ENCODE data around the gene EPB41L4B.

Gene EPB41L4B

DNA sequence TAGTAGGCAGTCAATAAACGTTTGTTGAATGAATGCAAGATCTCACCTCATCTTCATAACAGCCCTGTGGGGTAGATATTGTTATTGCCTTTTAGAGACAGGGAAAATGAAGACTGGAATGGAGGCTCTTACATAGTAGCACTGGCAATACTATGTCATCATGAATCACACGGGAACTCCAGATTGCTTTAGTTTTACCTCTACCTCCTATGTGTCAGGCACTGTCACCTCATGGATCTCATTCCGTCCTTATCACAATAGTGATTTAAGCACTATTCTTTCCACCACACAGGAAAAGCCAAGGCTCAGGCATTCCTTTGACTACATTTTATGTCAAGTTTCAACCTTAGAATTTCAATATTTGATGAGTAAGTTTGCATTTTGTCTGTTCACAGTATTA is 2.9 kb upstream of the EPB41L4B start:
- Histone ChIP-seq H3K27me3 (ENCODE audit: insufficient read depth, low read length, poor library complexity, severe bottlenecking) (no peaks in the 10 kb centered on the region), H3K9ac (ENCODE audit: low read depth, low read length, poor library complexity, severe bottlenecking) (no peak overlapping the region), H3K4me3 (ENCODE audit: low read length, poor library complexity, severe bottlenecking) (no peak overlapping the region), H3K36me3 (ENCODE audit: insufficient read depth, low read length) (no peaks in the 10 kb centered on the region), H3K9me3 (ENCODE audit: insufficient read depth, low read depth, low read length) (no peaks in the 10 kb centered on the region), H3K4me2 (ENCODE audit: low read depth, low read length, poor library complexity, severe bottlenecking) (no peak overlapping the region), H3K4me1 (ENCODE audit: insufficient read depth, low read length, poor library complexity, severe bottlenecking) (no peaks in the 10 kb centered on the region), H3K79me2 (ENCODE audit: insufficient read depth, low read length) (no peaks in the 10 kb centered on the region), H4K20me1 (ENCODE audit: insufficient read depth, low read length, poor library complexity, severe bottlenecking) (no peaks in the 10 kb centered on the region), H3F3A (ENCODE audit: low read depth) (no peaks in the 10 kb centered on the region), H2AFZ (ENCODE audit: low read length) (no peak overlapping the region), H3K9me2 (replicated peaks; ENCODE audit: low read depth, low read length) (no peaks in the 10 kb centered on the region)
- TF ChIP-seq, protein P1, sequence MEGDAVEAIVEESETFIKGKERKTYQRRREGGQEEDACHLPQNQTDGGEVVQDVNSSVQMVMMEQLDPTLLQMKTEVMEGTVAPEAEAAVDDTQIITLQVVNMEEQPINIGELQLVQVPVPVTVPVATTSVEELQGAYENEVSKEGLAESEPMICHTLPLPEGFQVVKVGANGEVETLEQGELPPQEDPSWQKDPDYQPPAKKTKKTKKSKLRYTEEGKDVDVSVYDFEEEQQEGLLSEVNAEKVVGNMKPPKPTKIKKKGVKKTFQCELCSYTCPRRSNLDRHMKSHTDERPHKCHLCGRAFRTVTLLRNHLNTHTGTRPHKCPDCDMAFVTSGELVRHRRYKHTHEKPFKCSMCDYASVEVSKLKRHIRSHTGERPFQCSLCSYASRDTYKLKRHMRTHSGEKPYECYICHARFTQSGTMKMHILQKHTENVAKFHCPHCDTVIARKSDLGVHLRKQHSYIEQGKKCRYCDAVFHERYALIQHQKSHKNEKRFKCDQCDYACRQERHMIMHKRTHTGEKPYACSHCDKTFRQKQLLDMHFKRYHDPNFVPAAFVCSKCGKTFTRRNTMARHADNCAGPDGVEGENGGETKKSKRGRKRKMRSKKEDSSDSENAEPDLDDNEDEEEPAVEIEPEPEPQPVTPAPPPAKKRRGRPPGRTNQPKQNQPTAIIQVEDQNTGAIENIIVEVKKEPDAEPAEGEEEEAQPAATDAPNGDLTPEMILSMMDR (conservative IDR thresholded peaks at IDR 0.05; ENCODE audit: low read length): no peak
- TF ChIP-seq EZH2phosphoT487 (IDR thresholded peaks at IDR 0.05; ENCODE audit: borderline replicate concordance): no peak

DNA sequence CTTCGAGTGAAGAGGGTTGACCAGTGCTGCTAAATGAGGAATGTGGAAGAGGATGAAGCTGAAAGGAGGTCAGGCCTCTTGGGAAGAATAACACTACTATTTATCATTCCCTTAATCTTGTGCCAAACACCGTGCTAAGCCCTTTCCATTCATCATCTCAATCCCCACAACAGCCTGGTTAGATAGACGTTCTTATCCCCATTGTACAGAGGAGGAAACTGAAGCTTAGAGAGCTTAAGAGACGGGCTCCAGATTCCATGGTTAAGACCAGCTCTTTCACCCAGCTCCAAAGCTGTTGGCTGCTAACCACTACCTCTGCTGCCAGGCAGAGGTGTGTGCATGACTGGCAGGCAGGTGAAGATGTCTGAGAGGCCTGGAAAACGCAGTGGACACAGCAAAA is 868 bp upstream of the EPB41L4B start:
- no peak for TF ChIP-seq EZH2phosphoT487 (IDR thresholded peaks at IDR 0.05; ENCODE audit: borderline replicate concordance)
- TF ChIP-seq, protein P1 (conservative IDR thresholded peaks at IDR 0.05; ENCODE audit: low read length): no peak

DNA sequence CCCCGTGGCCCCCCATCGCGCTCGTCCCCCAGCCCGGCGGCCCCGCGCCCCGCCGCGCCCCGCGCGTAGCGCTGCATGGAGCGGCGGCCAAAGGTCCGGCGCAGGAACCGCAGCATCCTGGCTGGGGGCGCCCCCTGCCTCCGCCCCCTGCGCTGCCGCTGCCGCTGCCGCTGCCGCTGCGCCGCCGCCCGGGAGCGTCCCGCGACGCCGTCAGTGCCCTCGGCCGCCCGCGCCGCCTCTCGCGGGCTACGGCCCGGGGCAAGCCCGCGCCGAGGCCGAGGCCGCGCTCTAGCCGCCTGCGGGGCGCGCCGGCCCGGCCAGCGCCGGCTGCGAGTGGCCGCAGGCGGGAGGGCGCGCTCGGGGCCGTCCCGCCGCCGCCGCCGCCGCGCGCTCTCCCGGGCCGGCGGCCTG is 523 bp downstream of the EPB41L4B start:
- no peaks in the 10 kb centered on the region for H3K36me3 ChIP-seq (ENCODE audit: insufficient read depth, low read length)
- H3K27me3 ChIP-seq (ENCODE audit: insufficient read depth, low read length, poor library complexity, severe bottlenecking): no peaks in the 10 kb centered on the region
- H3K9me3 ChIP-seq (ENCODE audit: insufficient read depth, low read depth, low read length): no peaks in the 10 kb centered on the region
- H3K4me3 ChIP-seq (ENCODE audit: low read length, poor library complexity, severe bottlenecking): no peak overlapping the region
- TF ChIP-seq, protein P1 (conservative IDR thresholded peaks at IDR 0.05; ENCODE audit: low read length): no peak
- no peak for TF ChIP-seq EZH2phosphoT487 (IDR thresholded peaks at IDR 0.05; ENCODE audit: borderline replicate concordance)
- no peaks in the 10 kb centered on the region for H3F3A ChIP-seq (ENCODE audit: low read depth)
- no peak overlapping the region for H3K4me2 ChIP-seq (ENCODE audit: low read depth, low read length, poor library complexity, severe bottlenecking)
- no peaks in the 10 kb centered on the region for H4K20me1 ChIP-seq (ENCODE audit: insufficient read depth, low read length, poor library complexity, severe bottlenecking)
- H3K9ac ChIP-seq (ENCODE audit: low read depth, low read length, poor library complexity, severe bottlenecking): no peak overlapping the region
- no peaks in the 10 kb centered on the region for H3K9me2 ChIP-seq (replicated peaks; ENCODE audit: low read depth, low read length)
- H3K4me1 ChIP-seq (ENCODE audit: insufficient read depth, low read length, poor library complexity, severe bottlenecking): no peaks in the 10 kb centered on the region
- H3K79me2 ChIP-seq (ENCODE audit: insufficient read depth, low read length): no peaks in the 10 kb centered on the region
- H2AFZ ChIP-seq (ENCODE audit: low read length): no peak overlapping the region

More for the DNA sequence above, 868 bp upstream of the EPB41L4B start:
- Histone ChIP-seq H3K9me2 (replicated peaks; ENCODE audit: low read depth, low read length) (no peaks in the 10 kb centered on the region), H2AFZ (ENCODE audit: low read length) (no peak overlapping the region), H3F3A (ENCODE audit: low read depth) (no peaks in the 10 kb centered on the region), H3K36me3 (ENCODE audit: insufficient read depth, low read length) (no peaks in the 10 kb centered on the region), H3K9ac (ENCODE audit: low read depth, low read length, poor library complexity, severe bottlenecking) (no peak overlapping the region), H4K20me1 (ENCODE audit: insufficient read depth, low read length, poor library complexity, severe bottlenecking) (no peaks in the 10 kb centered on the region), H3K27me3 (ENCODE audit: insufficient read depth, low read length, poor library complexity, severe bottlenecking) (no peaks in the 10 kb centered on the region), H3K4me1 (ENCODE audit: insufficient read depth, low read length, poor library complexity, severe bottlenecking) (no peaks in the 10 kb centered on the region), H3K4me3 (ENCODE audit: low read length, poor library complexity, severe bottlenecking) (no peak overlapping the region), H3K9me3 (ENCODE audit: insufficient read depth, low read depth, low read length) (no peaks in the 10 kb centered on the region), H3K4me2 (ENCODE audit: low read depth, low read length, poor library complexity, severe bottlenecking) (no peak overlapping the region), H3K79me2 (ENCODE audit: insufficient read depth, low read length) (no peaks in the 10 kb centered on the region)
